H54 (cell line): ENCODE data around the gene RASA3.

Source experiments
- DNase-seq: peaks from one replicate; pipeline ENCODE4 v3.0.0; 2011; ENCODE audit warnings: low spot score, mixed read lengths; ENCODE audit not compliant: insufficient read length
- FAIRE-seq: peaks from 3 replicates; lab custom pipeline; 2011; peaks lifted over from hg19 to GRCh38; lab: Jason Lieb, UNC
- POLR2A ChIP-seq: IDR thresholded peaks from 2 replicates; pipeline ENCODE4 v1.6.1; 2011; ENCODE audit warnings: low read depth, mild to moderate bottlenecking, low read length

Gene RASA3

DNA sequence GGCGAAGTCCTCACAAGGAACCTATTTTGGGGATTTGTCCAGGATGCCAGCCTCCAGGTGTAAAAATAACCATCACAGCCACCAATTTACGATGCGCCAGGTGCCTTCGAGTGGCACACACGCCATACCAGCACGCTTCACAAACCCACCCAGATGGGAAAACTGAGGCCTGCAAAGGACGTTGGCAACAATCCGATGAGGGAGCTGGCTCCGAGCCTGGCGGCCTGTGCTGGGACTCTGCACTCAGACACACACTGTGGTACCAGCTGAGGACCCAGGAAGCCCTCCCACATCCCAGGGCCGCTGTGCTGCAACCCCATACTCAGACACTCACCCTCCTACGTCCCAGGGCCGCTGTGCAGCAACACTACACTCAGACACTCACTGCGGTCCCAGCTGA is 93.5 kb downstream of the RASA3 start:
- TF ChIP-seq POLR2A = no peak
- DNase-seq (no peak), FAIRE-seq (no peak)

- FAIRE-seq (no peak), DNase-seq (no peak)
- TF ChIP-seq POLR2A = no peak
Observed at GRCh38 chr13:114038211-114038613, 94.2 kb downstream of the RASA3 start.

- FAIRE-seq = no peak
- DNase-seq = no peak
- no peak for TF ChIP-seq POLR2A
Observed at GRCh38 chr13:114037674-114038073, 94.7 kb downstream of the RASA3 start.

DNA sequence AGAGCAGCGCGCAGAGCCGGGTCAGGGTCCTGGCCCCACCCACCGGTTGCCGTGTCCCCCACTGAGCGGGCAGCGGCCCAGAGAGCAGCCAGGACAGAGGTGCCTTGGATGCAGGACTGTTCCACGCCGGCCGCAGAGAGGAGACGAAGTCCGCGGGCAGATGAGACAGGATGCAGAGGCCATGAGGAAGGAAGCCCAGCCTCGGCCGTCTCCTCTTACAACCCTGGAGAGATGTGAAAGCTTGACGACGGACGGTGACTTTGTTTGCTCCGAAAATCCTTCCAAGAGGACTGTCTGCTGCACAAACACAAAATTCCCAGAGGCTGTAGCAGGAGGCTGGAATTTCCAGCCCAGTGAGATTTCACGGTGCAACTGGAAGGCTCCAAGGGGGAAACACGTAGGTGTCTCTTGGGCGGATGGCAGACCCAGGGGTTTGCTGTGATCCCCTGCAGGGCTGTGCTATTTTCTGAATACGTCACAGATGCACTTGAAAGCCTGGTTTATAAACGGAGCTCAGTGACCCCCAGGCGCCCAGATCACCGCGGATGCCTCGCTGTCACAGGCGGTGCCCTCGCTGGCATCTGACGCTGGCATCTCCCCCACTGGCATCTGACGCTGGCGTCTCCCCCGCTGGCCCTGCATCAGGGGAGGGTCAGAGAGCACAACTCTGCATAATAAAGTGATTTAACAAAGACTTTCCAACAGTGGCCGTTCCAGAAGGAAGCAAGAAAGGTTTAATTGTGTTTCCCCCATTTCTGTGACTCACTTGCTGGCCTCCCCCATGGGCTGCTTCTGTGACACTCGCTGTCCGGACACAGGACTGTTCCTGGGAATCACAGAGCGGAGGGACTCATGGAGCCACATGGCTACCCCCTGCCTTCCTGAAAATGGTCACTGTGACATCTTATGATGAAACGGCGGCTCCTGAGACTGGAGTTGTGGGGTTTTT is 96.6 kb downstream of the RASA3 start:
- DNase-seq = no peak
- no peak for FAIRE-seq

GRCh38 chr13:114035186-114035582 is 97.2 kb downstream of the RASA3 start:
- TF ChIP-seq POLR2A = no peak
- DNase-seq = no peak
- FAIRE-seq = no peak

More for the DNA sequence above, 96.6 kb downstream of the RASA3 start:
- no peak for TF ChIP-seq POLR2A

- FAIRE-seq = no peak
- no peak for TF ChIP-seq POLR2A
Observed at GRCh38 chr13:114034481-114034891, 97.9 kb downstream of the RASA3 start.

DNA sequence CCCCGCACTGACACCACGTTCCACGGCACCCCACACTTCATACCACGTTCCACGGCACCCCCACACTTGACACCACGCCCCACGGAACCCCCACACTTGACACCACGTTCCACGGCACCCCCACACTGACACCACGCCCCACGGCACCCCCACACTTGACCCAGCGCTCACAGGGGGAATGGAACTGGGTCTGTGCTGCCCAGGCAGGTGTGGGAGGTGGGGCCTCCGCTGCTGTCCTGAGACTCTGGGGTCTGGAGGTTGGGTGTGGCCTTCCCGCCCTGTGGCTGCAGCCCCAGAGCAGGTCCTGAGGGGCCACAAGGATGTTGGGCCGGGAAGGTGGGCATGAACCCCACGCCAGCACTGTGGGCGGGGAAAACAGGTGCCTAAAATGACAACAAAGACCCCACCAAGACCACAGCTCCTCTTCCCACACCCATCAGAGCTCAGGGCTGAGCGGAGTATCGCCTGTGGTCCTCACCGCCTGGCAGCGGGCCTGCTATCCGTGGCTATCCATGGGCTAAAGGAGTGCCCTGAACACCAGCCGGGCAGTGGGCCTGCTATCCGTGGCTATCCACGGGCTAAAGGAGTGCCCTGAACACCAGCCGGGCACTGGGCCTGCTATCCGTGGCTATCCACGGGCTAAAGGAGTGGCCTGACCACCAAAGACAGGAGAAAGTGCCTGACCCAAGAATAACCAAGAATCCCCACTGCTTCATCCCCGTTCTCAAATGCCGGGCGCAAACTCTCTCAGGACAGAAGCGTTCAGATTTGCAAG is 98.7 kb downstream of the RASA3 start:
- DNase-seq (no peak), FAIRE-seq (no peak)
- no peak for TF ChIP-seq POLR2A

More at GRCh38 chr13:114034481-114034891, 97.9 kb downstream of the RASA3 start:
- DNase-seq = no peak

GRCh38 chr13:114032126-114032799 is 100.2 kb downstream of the RASA3 start:
- no peak for TF ChIP-seq POLR2A
- no peak for DNase-seq
- no peak for FAIRE-seq

- FAIRE-seq (no peak), DNase-seq (no peak)
- TF ChIP-seq POLR2A = no peak
Observed at GRCh38 chr13:114031631-114032030, 100.8 kb downstream of the RASA3 start.

- TF ChIP-seq POLR2A = no peak
Observed at GRCh38 chr13:114030666-114031610, 101.5 kb downstream of the RASA3 start.

GRCh38 chr13:114029866-114030625 is 102.4 kb downstream of the RASA3 start:
- FAIRE-seq = no peak
- DNase-seq = no peak
- TF ChIP-seq POLR2A = no peak

More at GRCh38 chr13:114030666-114031610, 101.5 kb downstream of the RASA3 start:
- no peak for FAIRE-seq
- DNase-seq = no peak

- FAIRE-seq (no peak), DNase-seq (no peak)
- no peak for TF ChIP-seq POLR2A
Observed at GRCh38 chr13:114027826-114028225, 104.6 kb downstream of the RASA3 start.
